Adipose tissue (tissue), 3 donors: ENCODE results near the gene GPC2. TPM values are rescaled to one million over a fixed set of nuclear protein-coding genes. Genes with fewer than 3 reads are reported as not detected.

ENCODE experiments used
- polyA plus RNA-seq, 3 donors: library from polyadenylated mRNA; stranded (reverse); fragments of 200-250 nt; gene quantifications; one replicate each; pipeline ENCODE4 v1.2.3, GENCODE V29; 2013
- donor health status: healthy with polysubstance abuse.
- donor health status: Bipolar disorder and iron deficiency.
- donor health status: healthy.

The GPC2 gene
- polyA plus RNA-seq, 3 donors: 0.22 to 0.31 (median 0.30) TPM

Other genes starting within 250 kb of the GPC2 start
- 1 to 10 TPM in 2 of 3 donors, under 1 TPM in 1; 0.22 to 1.9 (median 1.3) TPM for gene GJC3, start 247.8 kb downstream of the GPC2 start, polyA plus RNA-seq
- gene AZGP1, start 201.3 kb downstream of the GPC2 start, polyA plus RNA-seq: 100 to 1,000 TPM; 155 to 415 (median 202) TPM
- 10 to 100 TPM; 10.9 to 13.0 (median 12.9) TPM for gene ZKSCAN1, start 161.8 kb downstream of the GPC2 start, polyA plus RNA-seq
- 1 to 10 TPM; 5.4 to 8.6 (median 7.8) TPM for gene ZSCAN21, start 127.6 kb downstream of the GPC2 start, polyA plus RNA-seq
- gene ZNF3, start 95.7 kb downstream of the GPC2 start, polyA plus RNA-seq: 10 to 100 TPM in 2 of 3 donors, 1 to 10 TPM in 1; 9.9 to 12.7 (median 12.3) TPM
- 100 to 1,000 TPM in 2 of 3 donors, 10 to 100 TPM in 1; 48.5 to 123 (median 117) TPM for gene COPS6, start 88.4 kb downstream of the GPC2 start, polyA plus RNA-seq
- 10 to 100 TPM; 36.2 to 47.5 (median 39.9) TPM for gene MCM7, start 76.0 kb downstream of the GPC2 start, polyA plus RNA-seq
- gene AP4M1, start 75.7 kb downstream of the GPC2 start, polyA plus RNA-seq: 10 to 100 TPM; 12.2 to 15.5 (median 13.5) TPM
- gene TAF6, start 58.0 kb downstream of the GPC2 start, polyA plus RNA-seq: 10 to 100 TPM; 16.3 to 30.9 (median 27.1) TPM
- gene CNPY4, start 57.7 kb downstream of the GPC2 start, polyA plus RNA-seq: 10 to 100 TPM in 2 of 3 donors, 1 to 10 TPM in 1; 4.1 to 16.4 (median 12.1) TPM
- gene MBLAC1, start 50.4 kb downstream of the GPC2 start, polyA plus RNA-seq: 1 to 10 TPM; 2.3 to 2.5 (median 2.5) TPM
- 100 to 1,000 TPM; 131 to 307 (median 245) TPM for gene LAMTOR4, start 28.5 kb downstream of the GPC2 start, polyA plus RNA-seq
- gene TRAPPC14, start 18.7 kb downstream of the GPC2 start, polyA plus RNA-seq: 10 to 100 TPM in 2 of 3 donors, 1 to 10 TPM in 1; 7.5 to 14.5 (median 11.8) TPM
- gene GAL3ST4, start 8.8 kb downstream of the GPC2 start, polyA plus RNA-seq: 1 to 10 TPM in 2 of 3 donors, under 1 TPM in 1; 0.44 to 3.7 (median 1.5) TPM
- under 1 TPM in 2 of 3 donors, not detected in 1; 0.52 to 0.99 TPM for gene STAG3, start 537 bp upstream of the GPC2 start, polyA plus RNA-seq
- gene PVRIG, start 42.6 kb upstream of the GPC2 start, polyA plus RNA-seq: under 1 TPM in 2 of 3 donors, not detected in 1; 0.54 to 0.76 TPM
- under 1 TPM in 2 of 3 donors, not detected in 1; 0.05 to 0.15 TPM for gene SPDYE3, start 130.3 kb upstream of the GPC2 start, polyA plus RNA-seq
- gene PILRB, start 180.7 kb upstream of the GPC2 start, polyA plus RNA-seq: 10 to 100 TPM; 41.1 to 59.0 (median 43.2) TPM
- 10 to 100 TPM in 2 of 3 donors, 1 to 10 TPM in 1; 2.0 to 18.1 (median 12.8) TPM for gene PILRA, start 196.1 kb upstream of the GPC2 start, polyA plus RNA-seq